ENCODE results near the gene GUCY2D.
"Not testable (repeated sequence)": the region's sequence is repeated elsewhere in the genome, so short reads cannot be mapped to it uniquely, and the experiment has no call there.

The GUCY2D gene

GRCh38 chr17:8057691-8058114, 55.3 kb downstream of the GUCY2D start:
- Histone ChIP-seq H3K79me2 (ENCODE audit: low read length) (no peaks in the 10 kb centered on the region), H3K9ac (ENCODE audit: low read length) (no peak overlapping the region), H3F3A (ENCODE audit: insufficient read depth, low read length) (no peaks in the 10 kb centered on the region), H3K36me3 (replicated peaks; ENCODE audit: insufficient read depth, low read length) (no peaks in the 10 kb centered on the region), H2AFZ (ENCODE audit: low read length) (no peak overlapping the region), H4K20me1 (ENCODE audit: insufficient read depth, low read length) (no peaks in the 10 kb centered on the region), H3K27ac (ENCODE audit: low read length) (no peak overlapping the region), H3K4me2 (ENCODE audit: low read depth, low read length) (0 out of 2 replicates have a peak overlapping the region, but pooled peaks have one; percentile 7), H3K9me3 (replicated peaks; ENCODE audit: insufficient read depth, low read length) (no peaks in the 10 kb centered on the region), H3K4me3 (ENCODE audit: low read length) (no peak overlapping the region), H3K4me1 (ENCODE audit: low read length) (peaks cover 4% of the 10 kb centered on the region), H3K27me3 (replicated peaks; ENCODE audit: insufficient read depth, low read length) (peaks cover 81% of the 10 kb centered on the region), H3K9me2 (replicated peaks; ENCODE audit: insufficient read depth, low read length) (no peaks in the 10 kb centered on the region)
- peak; percentile 77 for DNase-seq
- TF ChIP-seq EZH2 (optimal IDR thresholded peaks at IDR 0.05; ENCODE audit: low read depth, low read length) = no peak
- peak; percentile 73 for TF ChIP-seq CTCF (IDR thresholded peaks at IDR 0.05; ENCODE audit: low read length)

- Histone ChIP-seq H3K9me3 (replicated peaks; ENCODE audit: insufficient read depth, low read length) (no peaks in the 10 kb centered on the region), H4K20me1 (ENCODE audit: insufficient read depth, low read length) (no peaks in the 10 kb centered on the region), H3K36me3 (replicated peaks; ENCODE audit: insufficient read depth, low read length) (no peaks in the 10 kb centered on the region), H3K4me3 (ENCODE audit: low read length) (no peak overlapping the region), H3K27ac (ENCODE audit: low read length) (no peak overlapping the region), H3K9ac (ENCODE audit: low read length) (no peak overlapping the region), H3K4me2 (ENCODE audit: low read depth, low read length) (no peak overlapping the region), H3K79me2 (ENCODE audit: low read length) (no peaks in the 10 kb centered on the region), H2AFZ (ENCODE audit: low read length) (no peak overlapping the region), H3K9me2 (replicated peaks; ENCODE audit: insufficient read depth, low read length) (no peaks in the 10 kb centered on the region), H3F3A (ENCODE audit: insufficient read depth, low read length) (no peaks in the 10 kb centered on the region), H3K4me1 (ENCODE audit: low read length) (peaks cover 4% of the 10 kb centered on the region), H3K27me3 (replicated peaks; ENCODE audit: insufficient read depth, low read length) (peaks cover 79% of the 10 kb centered on the region)
- no peak for DNase-seq
- TF ChIP-seq EZH2phosphoT487 (IDR thresholded peaks at IDR 0.05; ENCODE audit: low read length) = no peak
- TF ChIP-seq CTCF (IDR thresholded peaks at IDR 0.05; ENCODE audit: low read length) = no peak
- TF ChIP-seq EZH2 (optimal IDR thresholded peaks at IDR 0.05; ENCODE audit: low read depth, low read length) = no peak
Observed at GRCh38 chr17:8059131-8059530, 56.7 kb downstream of the GUCY2D start.

- Histone ChIP-seq H4K20me1 (ENCODE audit: insufficient read depth, low read length) (no peaks in the 10 kb centered on the region), H3K9me2 (replicated peaks; ENCODE audit: insufficient read depth, low read length) (no peaks in the 10 kb centered on the region), H3K9me3 (replicated peaks; ENCODE audit: insufficient read depth, low read length) (no peaks in the 10 kb centered on the region), H3K9ac (ENCODE audit: low read length) (no peak overlapping the region), H3K27me3 (replicated peaks; ENCODE audit: insufficient read depth, low read length) (peaks cover 91% of the 10 kb centered on the region), H3K27ac (ENCODE audit: low read length) (no peak overlapping the region), H3K79me2 (ENCODE audit: low read length) (no peaks in the 10 kb centered on the region), H2AFZ (ENCODE audit: low read length) (no peak overlapping the region), H3K4me2 (ENCODE audit: low read depth, low read length) (no peak overlapping the region), H3K4me1 (ENCODE audit: low read length) (peaks cover 4% of the 10 kb centered on the region), H3K4me3 (ENCODE audit: low read length) (no peak overlapping the region), H3K36me3 (replicated peaks; ENCODE audit: insufficient read depth, low read length) (no peaks in the 10 kb centered on the region), H3F3A (ENCODE audit: insufficient read depth, low read length) (no peaks in the 10 kb centered on the region)
- TF ChIP-seq CTCF (IDR thresholded peaks at IDR 0.05; ENCODE audit: low read length) (peak; percentile 74), EZH2 (optimal IDR thresholded peaks at IDR 0.05; ENCODE audit: low read depth, low read length) (no peak)
- DNase-seq = peak; percentile 79
Observed at GRCh38 chr17:8060274-8060673, 57.9 kb downstream of the GUCY2D start.

GRCh38 chr17:8061851-8062250, 59.4 kb downstream of the GUCY2D start:
- H3K4me2 ChIP-seq (ENCODE audit: low read depth, low read length) = not testable (repeated sequence)

More at GRCh38 chr17:8061851-8062250, 59.4 kb downstream of the GUCY2D start:
- not testable (repeated sequence) for DNase-seq; H3K9me3 ChIP-seq (replicated peaks; ENCODE audit: insufficient read depth, low read length); H3K27ac ChIP-seq (ENCODE audit: low read length); H3F3A ChIP-seq (ENCODE audit: insufficient read depth, low read length); H2AFZ ChIP-seq (ENCODE audit: low read length); H3K4me1 ChIP-seq (ENCODE audit: low read length); H3K36me3 ChIP-seq (replicated peaks; ENCODE audit: insufficient read depth, low read length); H4K20me1 ChIP-seq (ENCODE audit: insufficient read depth, low read length); H3K4me3 ChIP-seq (ENCODE audit: low read length); H3K9ac ChIP-seq (ENCODE audit: low read length); H3K79me2 ChIP-seq (ENCODE audit: low read length); H3K9me2 ChIP-seq (replicated peaks; ENCODE audit: insufficient read depth, low read length)
- H3K27me3 ChIP-seq (replicated peaks; ENCODE audit: insufficient read depth, low read length) = peaks cover 94% of the 10 kb centered on the region
